Stimulated activated naive CD8-positive, alpha-beta T cell treated with anti-CD3 and anti-CD28 coated beads, Interleukin-15, amount 100 ng/mL, for 72 hours (primary cell): ENCODE measurements around the gene ITPRIPL1.
"Not testable (repeated sequence)": the region's sequence is repeated elsewhere in the genome, so short reads cannot be mapped to it uniquely, and the experiment has no call there.

Source experiments
- ATAC-seq: fragments of 150-1000 bp; cut with Tn5 transposase; 2 replicates; pipeline ENCODE4 v1.10.0; 2021; ENCODE audit warnings: mild to moderate bottlenecking, moderate library complexity
- DNase-seq, 2 donors: peaks; one replicate each; pipeline ENCODE4 v3.0.0; 2021 to 2022
- H3K27ac Mint-ChIP-seq, 2 donors: one replicate each; pipeline ENCODE4 v1.8.0; 2022; ENCODE audit warnings: mild to moderate bottlenecking in 2 of 2, mixed read lengths in 2 of 2, moderate library complexity in 2 of 2
- H3K27me3 Mint-ChIP-seq: one replicate; pipeline ENCODE4 v1.8.0; 2022; ENCODE audit warnings: mixed read lengths
- H3K4me1 Mint-ChIP-seq: one replicate; pipeline ENCODE4 v1.8.0; 2022; ENCODE audit warnings: mild to moderate bottlenecking, mixed read lengths
- H3K4me3 Mint-ChIP-seq, 2 donors: one replicate each; pipeline ENCODE4 v1.8.0; 2022; ENCODE audit warnings: mild to moderate bottlenecking in 2 of 2, mixed read lengths in 2 of 2, moderate library complexity in 1 of 2
- H3K9me3 Mint-ChIP-seq, 2 donors: one replicate each; pipeline ENCODE4 v1.8.0; 2022; ENCODE audit warnings: mixed read lengths in 2 of 2

The ITPRIPL1 gene, protein sequence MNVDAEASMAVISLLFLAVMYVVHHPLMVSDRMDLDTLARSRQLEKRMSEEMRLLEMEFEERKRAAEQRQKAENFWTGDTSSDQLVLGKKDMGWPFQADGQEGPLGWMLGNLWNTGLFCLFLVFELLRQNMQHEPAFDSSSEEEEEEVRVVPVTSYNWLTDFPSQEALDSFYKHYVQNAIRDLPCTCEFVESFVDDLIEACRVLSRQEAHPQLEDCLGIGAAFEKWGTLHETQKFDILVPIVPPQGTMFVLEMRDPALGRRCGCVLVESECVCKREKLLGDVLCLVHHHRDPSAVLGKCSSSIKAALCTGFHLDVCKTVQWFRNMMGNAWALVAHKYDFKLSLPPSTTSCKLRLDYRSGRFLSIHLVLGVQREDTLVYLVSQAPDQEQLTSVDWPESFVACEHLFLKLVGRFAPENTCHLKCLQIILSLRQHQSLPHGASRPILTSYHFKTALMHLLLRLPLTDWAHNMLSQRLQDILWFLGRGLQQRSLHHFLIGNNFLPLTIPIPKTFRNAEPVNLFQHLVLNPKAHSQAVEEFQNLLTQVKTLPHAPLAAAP

DNA sequence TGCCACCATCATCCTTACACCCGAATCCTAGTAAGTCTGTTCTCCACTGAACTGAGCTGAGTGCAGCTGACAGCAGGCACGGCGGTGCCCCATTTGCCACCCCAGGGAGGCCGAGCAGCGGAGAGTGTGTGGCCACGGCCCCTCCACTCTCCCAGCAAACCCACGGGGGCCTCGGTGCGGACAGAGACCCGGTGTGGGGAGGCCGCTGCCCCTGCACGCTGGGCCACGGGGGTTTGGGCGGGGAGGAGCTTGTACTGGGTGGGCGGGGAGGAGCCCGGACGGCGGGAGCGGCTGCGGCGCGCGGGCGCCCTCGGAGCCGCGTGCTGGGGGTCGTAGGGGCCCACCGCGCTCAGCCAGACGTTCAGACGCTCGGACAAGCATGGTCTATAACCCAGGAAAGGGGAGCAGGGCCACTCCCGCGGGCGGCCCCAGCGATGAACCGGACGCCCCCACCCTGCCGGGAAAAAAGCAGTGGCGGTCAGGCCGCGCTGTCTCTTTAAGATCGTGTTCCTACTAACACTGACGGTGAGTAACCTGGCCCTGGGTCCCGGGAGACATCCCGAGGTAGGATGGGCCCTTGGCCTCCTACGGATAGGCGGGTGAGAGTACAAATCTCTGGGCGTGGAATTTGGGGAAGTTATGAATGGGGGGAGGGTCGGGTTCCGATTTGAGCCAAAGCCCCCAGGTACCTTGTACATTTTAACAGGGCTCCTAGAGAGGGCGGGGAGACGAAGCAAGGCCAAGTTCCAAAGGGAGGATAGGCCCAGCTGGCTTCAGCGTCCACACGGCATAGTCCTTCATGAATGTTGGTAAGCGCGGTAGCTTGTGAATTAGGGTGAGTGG, at the start of gene ITPRIPL1:
Gene ITPRIPL1, plus strand, starts transcription at position 277 of the 843 bp plus-strand sequence. Its CDS starts 523 bp downstream, at position 800.
- peak; percentile 40 for ATAC-seq
- peak; percentile 42 to 48 for DNase-seq
- H3K27me3 Mint-ChIP-seq, result no peaks in the 10 kb centered on the region
- H3K9me3 Mint-ChIP-seq, result no peaks in the 10 kb centered on the region
- H3K4me3 Mint-ChIP-seq, result peak within 1 kb of the TSS; percentile 79 to 97
- H3K4me1 Mint-ChIP-seq, result peaks cover 67% of the 10 kb centered on the region
- H3K27ac Mint-ChIP-seq, result peak within 1 kb of the TSS; percentile 86 to 92

DNA sequence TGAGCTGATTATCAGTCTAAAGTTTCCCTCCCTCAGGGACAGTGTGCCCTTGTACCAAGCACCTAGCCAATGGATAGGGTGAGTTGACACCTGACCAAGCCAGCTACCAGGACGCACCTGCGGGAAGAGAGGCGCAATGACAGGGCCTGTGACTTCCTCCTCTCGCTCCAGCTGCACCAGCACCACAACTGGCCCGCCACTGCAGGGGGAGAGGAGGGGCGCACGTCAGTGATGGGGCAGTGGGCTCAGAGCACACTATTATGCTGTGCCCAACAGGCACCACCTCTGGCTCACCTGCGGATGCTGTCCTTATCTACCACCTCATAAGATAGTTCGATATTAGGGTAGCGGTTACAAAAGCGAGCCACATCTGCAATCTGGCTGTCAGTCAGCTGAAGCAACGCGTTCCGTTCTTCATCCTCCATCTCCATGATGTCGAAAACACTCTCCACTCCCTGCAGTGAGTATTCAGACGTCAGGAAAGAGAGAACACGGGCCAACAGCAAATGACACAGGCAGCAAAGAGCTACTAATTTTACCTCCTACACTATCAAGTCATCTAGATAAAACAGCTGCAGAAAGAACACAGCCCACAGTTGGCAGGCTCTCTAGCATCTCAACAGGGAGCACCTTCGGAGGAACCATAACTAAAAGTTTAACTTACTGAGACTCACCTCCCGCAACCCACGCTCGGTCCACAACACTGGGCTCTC, 48.2 kb upstream of the ITPRIPL1 start:
- Mint-ChIP-seq H3K27ac (no peak overlapping the region), H3K27me3 (no peaks in the 10 kb centered on the region)
- DNase-seq, result no peak

DNA sequence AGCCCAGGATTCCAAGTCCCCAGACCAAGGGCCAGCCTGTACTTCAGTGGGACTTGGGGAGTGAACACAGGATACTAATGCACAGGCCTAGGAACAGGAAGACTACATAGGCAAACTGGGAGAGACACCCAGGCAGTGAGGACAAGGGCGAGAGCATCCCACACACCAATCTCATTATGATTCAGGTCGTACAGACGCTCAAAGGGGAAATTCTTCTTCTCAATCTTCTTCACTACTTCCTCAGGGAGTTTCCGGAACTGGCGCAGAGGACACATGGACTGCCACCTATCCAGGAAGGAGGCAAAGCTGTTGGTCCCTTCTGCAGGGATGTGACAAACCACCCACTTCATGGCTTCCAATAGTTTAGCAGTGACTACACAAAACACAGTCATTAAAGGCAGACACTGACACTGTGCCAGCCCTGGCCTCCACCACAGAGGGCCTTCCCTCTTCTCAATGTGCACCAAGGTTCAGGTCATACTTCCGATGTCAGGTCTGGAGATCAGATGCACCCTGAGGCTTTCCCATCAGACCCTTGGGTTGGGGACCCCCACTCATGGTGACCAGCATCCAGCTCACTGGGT, 37.8 kb upstream of the ITPRIPL1 start:
- no peaks in the 10 kb centered on the region for H3K9me3 Mint-ChIP-seq
- DNase-seq, result no peak
- no peaks in the 10 kb centered on the region for H3K27me3 Mint-ChIP-seq
- H3K4me1 Mint-ChIP-seq, result no peaks in the 10 kb centered on the region
- ATAC-seq, result no peak
- no peak overlapping the region for H3K4me3 Mint-ChIP-seq
- peak overlapping the region in 1 of 2 donors; percentile 24 for H3K27ac Mint-ChIP-seq

More for the DNA sequence above, 48.2 kb upstream of the ITPRIPL1 start:
- Mint-ChIP-seq H3K4me3 (no peak overlapping the region), H3K4me1 (peaks cover 11% of the 10 kb centered on the region), H3K9me3 (no peaks in the 10 kb centered on the region)
- ATAC-seq, result no peak

DNA sequence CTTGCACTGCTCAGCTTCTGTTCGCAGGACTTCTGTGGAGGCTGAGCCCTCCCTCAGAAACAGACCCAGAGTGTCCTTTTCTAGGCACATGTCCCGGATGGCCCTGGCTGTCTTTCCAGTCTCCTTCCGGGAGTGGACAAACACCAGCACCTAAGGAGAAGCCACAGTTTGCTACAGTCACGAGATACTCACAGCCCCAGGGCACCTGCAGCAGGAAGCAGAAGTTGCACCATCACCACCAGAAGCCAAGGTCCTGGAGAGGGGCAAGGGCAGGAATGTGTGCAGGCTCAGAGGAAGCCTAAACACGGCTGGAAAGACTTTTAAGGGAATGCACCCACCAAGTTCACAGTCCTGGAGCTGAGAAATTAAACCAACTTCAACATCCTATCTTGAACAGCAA, 33.4 kb upstream of the ITPRIPL1 start:
- H3K9me3 Mint-ChIP-seq, result no peaks in the 10 kb centered on the region
- no peak overlapping the region for H3K27ac Mint-ChIP-seq
- no peaks in the 10 kb centered on the region for H3K27me3 Mint-ChIP-seq
- H3K4me3 Mint-ChIP-seq, result no peak overlapping the region
- H3K4me1 Mint-ChIP-seq, result no peaks in the 10 kb centered on the region
- ATAC-seq (no peak), DNase-seq (no peak)

DNA sequence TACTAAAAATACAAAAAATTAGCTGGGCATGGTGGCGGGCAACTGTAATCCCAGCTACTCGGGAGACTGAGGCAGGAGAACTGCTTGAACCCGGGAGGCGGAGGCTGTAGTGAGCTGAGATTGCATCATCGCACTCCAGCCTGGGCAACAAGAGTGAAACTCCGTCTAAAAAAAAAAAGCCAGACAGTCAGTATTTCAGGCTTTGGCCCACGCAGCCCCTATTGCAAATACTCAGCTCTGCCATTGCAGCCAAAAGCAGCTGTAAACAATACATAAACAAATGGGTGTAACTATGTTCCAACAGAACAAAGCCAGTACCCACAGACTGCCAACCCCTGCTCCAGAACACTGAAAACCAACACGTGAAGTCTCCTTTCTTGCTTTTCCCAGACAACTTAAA, 30.8 kb upstream of the ITPRIPL1 start:
- not testable (repeated sequence) for H3K4me3 Mint-ChIP-seq, ATAC-seq, H3K27me3 Mint-ChIP-seq, H3K9me3 Mint-ChIP-seq, H3K27ac Mint-ChIP-seq, DNase-seq, H3K4me1 Mint-ChIP-seq

DNA sequence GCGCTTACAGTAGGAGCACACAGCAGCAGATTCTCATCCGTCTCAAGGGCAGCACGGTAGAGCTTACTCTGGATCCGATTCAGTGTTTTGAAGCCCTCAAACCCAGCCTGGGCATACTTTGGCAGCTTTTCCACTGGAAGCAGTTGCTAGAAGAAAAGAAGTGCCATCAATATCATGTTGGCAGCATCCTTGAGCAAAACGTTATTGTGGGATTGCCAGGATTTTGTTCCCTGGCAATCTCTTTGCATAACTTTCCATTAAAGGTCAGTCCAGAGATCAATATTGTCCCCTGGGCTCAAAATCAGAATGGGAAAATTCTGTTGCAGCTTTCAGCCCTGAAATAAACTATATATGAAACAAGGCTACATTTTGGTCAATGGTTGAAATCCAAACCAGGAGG, 28.2 kb upstream of the ITPRIPL1 start:
- Mint-ChIP-seq H3K27ac (no peak overlapping the region), H3K4me1 (peaks cover 11% of the 10 kb centered on the region), H3K27me3 (no peaks in the 10 kb centered on the region), H3K4me3 (no peak overlapping the region), H3K9me3 (no peaks in the 10 kb centered on the region)
- no peak for DNase-seq
- no peak for ATAC-seq

DNA sequence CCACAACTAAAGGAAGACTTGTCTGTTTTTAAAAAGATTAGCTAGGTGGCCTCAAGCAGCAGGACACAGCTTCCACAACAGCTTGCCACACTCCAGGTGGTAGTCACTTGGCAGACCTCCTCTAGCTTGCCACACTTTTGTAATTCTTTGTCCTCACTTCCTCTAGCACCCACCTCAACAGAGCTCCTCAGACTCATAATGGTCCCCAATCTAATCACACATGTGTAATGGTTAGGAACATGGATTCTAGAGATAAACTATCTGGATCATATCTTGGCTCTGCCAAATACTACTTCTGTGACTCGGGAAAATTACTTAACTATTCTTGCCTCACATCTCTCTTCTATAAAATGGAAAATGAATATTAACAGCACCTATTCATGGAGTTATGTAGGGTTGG, 23.3 kb upstream of the ITPRIPL1 start:
- Mint-ChIP-seq H3K9me3 (no peaks in the 10 kb centered on the region), H3K4me1 (peaks cover 55% of the 10 kb centered on the region), H3K27me3 (no peaks in the 10 kb centered on the region), H3K27ac (peak overlapping the region; percentile 13 to 88), H3K4me3 (peak overlapping the region in 1 of 2 donors; percentile 24)
- ATAC-seq, result no peak
- no peak for DNase-seq

DNA sequence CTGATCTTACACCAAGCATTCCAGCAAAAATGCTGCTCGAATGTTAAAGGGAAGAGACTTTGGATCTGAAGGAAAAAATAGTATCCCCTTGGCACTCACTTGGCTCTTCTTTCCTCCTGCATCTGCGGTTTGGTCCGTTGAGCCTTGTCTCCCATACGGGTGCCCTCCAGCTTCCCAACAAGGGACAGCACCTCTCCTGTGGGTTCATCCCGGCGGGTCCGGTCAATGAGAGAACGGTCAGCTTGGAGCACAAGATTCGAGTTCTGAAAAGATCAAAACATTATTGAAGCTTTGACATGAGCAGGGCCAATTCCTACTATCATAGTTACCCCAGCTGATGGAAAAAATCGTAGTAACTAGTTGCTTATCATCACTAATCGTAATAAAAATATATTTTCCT, 20.5 kb upstream of the ITPRIPL1 start:
- ATAC-seq (no peak), DNase-seq (no peak)
- H3K4me3 Mint-ChIP-seq, result peak overlapping the region; percentile 99 to 100
- no peaks in the 10 kb centered on the region for H3K9me3 Mint-ChIP-seq
- H3K4me1 Mint-ChIP-seq, result peaks cover 55% of the 10 kb centered on the region
- peak overlapping the region; percentile 99 to 100 for H3K27ac Mint-ChIP-seq
- H3K27me3 Mint-ChIP-seq, result no peaks in the 10 kb centered on the region

DNA sequence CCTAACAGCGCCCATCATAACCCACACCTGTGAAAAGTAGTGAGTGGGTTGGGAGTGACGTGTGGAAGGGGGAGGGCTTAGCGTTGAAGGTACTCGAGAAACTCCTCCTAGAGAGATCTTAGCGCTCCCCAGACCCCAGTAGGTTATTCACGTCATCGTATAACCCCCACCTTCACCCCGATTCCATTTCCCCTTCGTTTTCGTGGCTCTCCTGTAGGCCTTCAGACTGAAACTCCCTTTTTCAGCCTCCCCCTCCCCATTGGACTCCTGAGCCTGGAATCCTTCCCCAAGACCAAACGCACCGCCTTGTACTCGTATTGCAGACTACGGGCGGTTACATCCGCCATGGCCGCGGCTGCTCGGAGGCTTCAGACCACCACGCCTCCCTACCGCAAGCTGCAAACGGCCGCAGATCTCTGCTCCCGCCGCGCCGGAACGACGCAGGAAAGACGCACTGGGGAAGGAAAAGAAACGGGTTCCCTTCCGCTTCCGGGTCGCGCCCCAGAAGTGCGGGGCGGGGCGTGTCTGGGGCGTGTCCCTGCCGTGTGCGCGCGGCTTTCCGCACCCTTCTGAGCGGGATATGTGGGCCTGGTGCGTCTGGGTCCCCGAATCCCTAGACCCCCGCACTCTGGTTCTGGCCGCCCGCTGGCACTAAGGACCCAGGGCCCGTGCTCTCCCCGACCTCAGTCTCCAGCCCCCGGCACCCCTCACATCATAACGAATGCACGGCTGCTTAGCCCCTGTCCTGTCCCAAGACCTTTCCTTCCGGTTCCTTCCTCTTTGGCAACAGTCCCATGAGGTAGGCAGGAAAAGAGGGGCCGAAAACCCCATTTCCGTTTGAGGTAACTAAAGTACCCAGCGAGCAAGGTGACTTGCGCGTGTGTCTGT, 19.8 kb upstream of the ITPRIPL1 start, which contains the start of gene SNRNP200:
Gene SNRNP200, minus strand, starts transcription at position 456 of the 888 bp plus-strand sequence. Its CDS starts 109 bp downstream, at position 347.
- H3K9me3 Mint-ChIP-seq, result no peaks in the 10 kb centered on the region
- peak within 1 kb of the TSS; percentile 99 to 100 for H3K27ac Mint-ChIP-seq
- peaks cover 55% of the 10 kb centered on the region for H3K4me1 Mint-ChIP-seq
- DNase-seq (peak; percentile 87 to 92), ATAC-seq (peak; percentile 98)
- H3K27me3 Mint-ChIP-seq, result no peaks in the 10 kb centered on the region
- peak within 1 kb of the TSS; percentile 99 to 100 for H3K4me3 Mint-ChIP-seq

DNA sequence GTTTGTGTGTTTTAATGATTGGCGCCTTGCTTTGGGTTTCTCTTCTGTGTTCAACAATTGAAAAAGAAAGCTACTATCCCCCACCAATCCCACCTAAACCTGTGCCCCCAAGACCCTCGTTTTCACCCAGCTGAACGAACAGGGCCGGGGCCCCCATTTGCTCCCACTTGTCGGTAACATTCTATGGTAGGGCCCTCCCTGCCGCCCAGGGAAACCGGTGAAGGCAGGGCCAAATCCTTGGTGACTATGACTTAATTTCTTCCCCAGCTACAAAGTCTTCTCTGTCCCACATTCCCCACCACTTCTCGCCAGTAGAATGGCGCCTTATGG, 19.2 kb upstream of the ITPRIPL1 start:
- Mint-ChIP-seq H3K4me3 (peak overlapping the region; percentile 99 to 100), H3K4me1 (peaks cover 54% of the 10 kb centered on the region), H3K9me3 (no peaks in the 10 kb centered on the region), H3K27ac (peak overlapping the region; percentile 99 to 100), H3K27me3 (no peaks in the 10 kb centered on the region)
- ATAC-seq, result peak; percentile 3
- DNase-seq, result no peak

DNA sequence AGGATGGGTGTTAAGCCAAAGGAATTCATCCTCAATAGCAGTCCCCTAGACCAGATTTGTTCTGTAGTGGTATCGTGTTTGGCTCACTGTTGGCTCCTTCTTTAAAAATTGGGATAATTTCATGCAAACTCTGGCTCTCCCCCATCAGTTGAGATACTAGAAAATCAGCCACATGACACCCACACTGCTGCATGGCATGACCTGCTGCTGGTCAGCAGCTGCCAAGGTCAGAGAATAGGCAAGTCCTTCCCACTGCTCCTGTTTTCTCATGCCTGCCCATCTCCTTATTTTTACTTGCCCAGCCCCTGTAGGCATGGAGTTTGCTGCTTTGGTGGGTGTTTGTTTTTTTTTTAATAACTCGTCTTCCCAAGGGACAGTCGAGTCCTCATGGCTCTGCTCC, 18.7 kb upstream of the ITPRIPL1 start:
- Mint-ChIP-seq H3K27ac (peak overlapping the region; percentile 99 to 100), H3K27me3 (no peaks in the 10 kb centered on the region), H3K4me3 (peak overlapping the region; percentile 99 to 100), H3K4me1 (peaks cover 50% of the 10 kb centered on the region), H3K9me3 (no peaks in the 10 kb centered on the region)
- ATAC-seq, result no peak
- DNase-seq, result no peak

DNA sequence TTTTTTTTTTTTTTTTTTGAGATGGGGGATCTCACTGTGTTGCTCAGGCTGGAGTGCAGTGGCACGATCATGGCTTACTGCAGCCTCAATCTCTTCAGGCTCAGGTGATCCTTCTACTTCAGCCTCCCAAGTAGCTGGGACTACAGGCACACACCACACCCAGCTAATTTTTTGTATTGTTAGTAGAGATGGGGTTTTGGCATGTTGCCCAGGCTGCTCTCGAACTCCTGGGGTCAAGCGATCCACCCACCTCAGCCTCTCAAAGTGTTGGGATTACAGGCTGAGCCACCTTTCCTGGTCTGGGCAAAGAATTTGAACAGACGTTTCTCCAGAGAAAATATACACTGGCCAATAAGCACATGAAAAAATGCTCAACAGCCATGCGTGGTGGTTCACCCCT, 16.9 kb upstream of the ITPRIPL1 start:
- ATAC-seq (no peak), DNase-seq (no peak)
- Mint-ChIP-seq H3K4me3 (no peak overlapping the region), H3K4me1 (peaks cover 44% of the 10 kb centered on the region), H3K9me3 (no peaks in the 10 kb centered on the region), H3K27ac (no peak overlapping the region), H3K27me3 (no peaks in the 10 kb centered on the region)

DNA sequence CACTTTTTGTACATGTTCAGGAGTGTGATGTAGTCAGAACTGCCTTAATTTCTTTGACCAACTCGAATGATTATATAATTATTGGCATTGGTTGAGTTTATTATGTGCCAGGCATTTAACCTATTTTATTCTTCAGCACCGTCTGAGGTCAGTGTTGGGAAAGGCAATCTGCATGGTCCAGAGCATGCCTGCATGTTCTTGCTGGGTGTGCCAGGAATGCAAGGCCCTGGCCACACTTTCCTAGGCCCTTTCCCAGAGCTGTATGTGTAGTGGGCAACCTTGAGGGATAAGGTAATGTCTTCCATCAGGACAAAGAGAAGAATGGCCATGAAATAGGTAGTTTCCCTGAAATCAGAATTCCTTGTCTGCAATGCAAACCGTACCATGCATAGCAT, 10.1 kb upstream of the ITPRIPL1 start:
- Mint-ChIP-seq H3K9me3 (no peaks in the 10 kb centered on the region), H3K27me3 (no peaks in the 10 kb centered on the region), H3K4me3 (peak overlapping the region in 1 of 2 donors; percentile 56), H3K27ac (no peak overlapping the region), H3K4me1 (peaks cover 60% of the 10 kb centered on the region)
- DNase-seq, result no peak
- ATAC-seq, result no peak

DNA sequence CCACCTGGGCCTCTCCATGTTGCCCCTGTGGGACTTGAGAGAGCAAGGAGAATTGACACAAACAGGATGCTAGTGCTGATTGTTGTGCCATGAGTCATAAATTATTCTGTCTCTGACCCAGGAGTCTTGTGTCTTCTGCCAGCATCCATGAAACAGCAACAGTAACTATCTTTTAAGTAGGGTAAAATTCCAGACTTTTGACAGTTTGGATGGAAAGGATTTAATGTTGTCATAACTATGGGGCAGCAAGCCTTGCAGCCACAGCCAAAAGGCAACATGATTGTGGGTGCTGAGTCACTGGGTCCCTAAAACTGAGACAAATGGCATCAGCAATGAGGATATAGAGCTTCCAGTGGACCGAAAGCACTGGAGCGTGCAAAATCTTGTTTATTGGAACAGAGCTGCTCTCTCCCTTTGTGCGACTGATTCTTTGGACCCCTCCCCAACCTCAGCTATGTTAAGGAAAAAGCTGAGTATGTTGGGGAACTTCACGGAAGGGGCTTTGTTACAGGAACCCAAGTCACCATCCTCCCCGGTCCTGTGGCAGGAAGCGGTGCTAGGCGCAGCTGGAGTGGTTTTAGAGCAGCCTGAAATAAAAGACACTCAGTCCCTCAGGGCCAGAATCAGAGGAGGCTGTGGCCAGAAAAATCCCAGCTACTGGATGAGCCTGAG, 9.6 kb upstream of the ITPRIPL1 start:
- Mint-ChIP-seq H3K4me1 (peaks cover 65% of the 10 kb centered on the region), H3K27ac (peak overlapping the region; percentile 80 to 81), H3K4me3 (peak overlapping the region; percentile 56 to 66), H3K27me3 (no peaks in the 10 kb centered on the region), H3K9me3 (no peaks in the 10 kb centered on the region)
- DNase-seq (no peak), ATAC-seq (peak; percentile 79)
